GM21367 (cell line): ENCODE data around the gene ZNF316.
A peak's percentile ranks its signal among the peaks of the same experiment; 100 is the strongest.
"Not testable (repeated sequence)": the region's sequence is repeated elsewhere in the genome, so short reads cannot be mapped to it uniquely, and the experiment has no call there.

Experiments used
- ATAC-seq: cut with Tn5 transposase; IDR thresholded peaks from one replicate; pipeline ENCODE4 v1.9.1; 2021; ENCODE audit not compliant: unreplicated experiment

Gene ZNF316

DNA sequence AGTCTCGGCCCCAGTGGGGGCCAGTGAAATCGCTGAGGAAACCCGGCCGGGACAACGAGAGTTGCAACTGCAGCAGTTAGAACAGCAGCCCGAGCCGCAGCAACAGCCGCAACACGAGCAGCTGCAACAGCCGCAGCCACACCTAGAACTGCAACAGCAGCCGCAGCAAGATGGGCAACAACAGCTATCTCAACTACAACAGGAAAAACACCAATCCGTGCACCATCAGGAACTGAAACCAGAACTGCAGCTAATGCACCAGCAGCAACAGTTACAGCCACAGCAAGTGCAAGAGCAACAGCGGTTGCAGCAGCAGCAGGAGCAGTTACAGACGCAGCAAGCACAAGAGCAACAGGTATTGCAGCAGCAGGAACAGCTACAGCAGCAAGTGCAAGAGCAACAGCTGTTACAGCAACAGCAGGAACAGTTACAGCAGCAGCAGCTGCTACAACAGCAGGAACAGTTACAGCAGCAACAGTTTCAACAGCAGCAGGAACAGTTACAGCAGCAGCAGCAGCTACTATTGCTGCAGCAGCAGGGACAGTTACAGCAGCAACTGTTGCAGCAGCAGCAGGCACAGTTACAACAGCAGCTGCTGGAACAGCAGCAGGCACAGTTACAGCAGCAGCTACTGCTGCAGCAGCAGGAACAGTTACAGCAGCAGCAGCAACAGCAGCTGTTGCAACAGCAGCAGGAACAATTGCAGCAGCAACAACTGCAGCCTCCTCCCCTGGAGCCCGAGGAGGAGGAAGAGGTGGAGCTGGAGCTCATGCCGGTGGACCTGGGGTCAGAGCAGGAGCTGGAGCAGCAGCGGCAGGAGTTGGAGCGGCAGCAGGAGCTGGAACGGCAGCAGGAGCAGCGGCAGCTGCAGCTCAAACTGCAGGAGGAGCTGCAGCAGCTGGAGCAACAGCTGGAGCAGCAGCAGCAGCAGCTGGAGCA, 15.7 kb upstream of the ZNF316 start:
- ATAC-seq: no peak

DNA sequence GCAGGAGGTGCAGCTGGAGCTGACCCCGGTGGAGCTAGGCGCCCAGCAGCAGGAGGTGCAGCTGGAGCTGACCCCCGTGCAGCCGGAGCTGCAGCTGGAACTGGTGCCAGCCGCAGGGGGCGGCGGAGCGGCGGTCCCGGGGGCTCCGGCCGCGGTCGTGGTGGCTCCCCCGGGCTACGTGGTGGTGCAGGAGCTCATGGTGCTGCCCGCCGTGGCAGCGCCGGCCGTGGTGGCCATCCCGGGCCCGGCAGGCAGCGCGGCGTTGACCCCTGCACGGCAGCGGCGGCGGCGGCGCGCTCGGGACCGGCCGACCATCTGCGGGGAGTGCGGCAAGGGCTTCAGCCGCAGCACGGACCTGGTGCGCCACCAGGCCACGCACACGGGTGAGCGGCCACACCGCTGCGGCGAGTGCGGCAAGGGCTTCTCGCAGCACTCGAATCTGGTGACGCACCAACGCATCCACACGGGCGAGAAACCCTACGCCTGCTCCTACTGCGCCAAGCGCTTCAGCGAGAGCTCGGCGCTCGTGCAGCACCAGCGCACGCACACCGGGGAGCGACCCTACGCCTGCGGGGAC, 14.9 kb upstream of the ZNF316 start:
- no peak for ATAC-seq

DNA sequence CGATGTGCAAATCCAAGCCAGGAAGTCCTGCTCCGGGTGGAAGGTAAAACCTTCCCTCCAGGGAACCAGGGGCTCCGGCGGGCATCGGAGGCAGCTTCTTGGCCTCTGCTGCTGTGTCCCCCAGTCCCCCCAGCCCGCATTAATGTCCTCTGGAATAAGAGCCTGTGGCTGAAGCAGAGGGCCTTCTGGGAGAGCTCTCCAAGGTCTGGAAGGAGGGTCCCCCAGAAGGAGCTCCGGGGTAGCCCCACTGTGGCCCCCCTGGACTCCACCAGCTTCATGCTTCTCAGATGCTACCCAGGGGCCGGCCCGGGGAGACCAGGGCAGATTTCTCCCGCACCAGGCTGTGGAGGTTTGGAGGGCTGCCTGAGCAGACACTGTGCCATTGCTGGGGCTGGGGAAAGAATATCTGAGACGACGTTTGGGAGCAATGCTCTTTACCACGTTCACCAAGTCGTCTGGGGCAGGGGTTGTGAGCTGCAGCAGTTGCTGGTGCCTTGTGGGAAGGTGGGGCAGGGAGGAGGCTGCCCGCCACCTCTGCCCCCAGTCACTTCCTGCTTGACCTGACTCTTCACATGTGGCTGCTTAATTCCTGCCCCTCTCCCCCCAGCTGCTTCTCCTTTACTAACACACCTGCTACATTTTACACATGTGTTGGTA, 13.4 kb upstream of the ZNF316 start:
- ATAC-seq: no peak

DNA sequence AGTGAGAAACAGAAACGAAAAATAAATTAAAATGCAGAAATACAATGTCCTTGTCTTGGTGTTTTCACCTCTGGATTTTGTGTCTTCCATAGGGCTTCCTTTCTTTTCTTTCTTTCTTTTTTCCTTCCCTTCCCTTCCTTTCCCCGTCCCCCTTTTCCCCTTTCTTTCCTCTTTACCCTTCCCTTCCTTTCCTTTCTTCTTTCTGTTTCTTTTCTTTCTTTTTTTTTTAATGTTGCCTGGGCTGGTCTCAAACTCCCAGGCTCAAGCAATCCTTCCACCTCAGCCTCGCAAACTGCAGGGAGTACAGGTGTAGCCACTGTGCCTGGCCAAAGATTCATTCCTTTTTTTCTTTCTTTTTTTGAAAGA, 12.9 kb upstream of the ZNF316 start:
- no peak for ATAC-seq

DNA sequence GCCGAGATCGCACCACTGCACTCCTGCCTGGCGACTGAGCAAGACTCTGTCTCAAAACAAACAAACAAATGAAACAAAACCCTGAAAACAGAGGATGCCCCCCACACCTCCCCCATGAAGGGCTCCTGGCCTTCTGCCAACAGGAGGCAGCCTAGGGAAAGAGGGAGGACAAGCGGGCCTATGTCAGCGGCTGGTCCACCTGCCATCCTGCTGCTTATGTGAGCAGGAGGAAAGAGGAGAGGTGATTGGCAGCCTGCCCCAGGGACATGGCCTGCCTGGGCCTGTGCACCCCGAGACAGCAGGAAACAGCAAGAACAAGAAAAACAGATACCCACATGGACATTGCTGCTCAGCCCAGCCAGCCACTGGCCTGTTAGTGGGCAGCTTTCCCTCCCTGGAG, 9.1 kb upstream of the ZNF316 start:
- ATAC-seq: no peak

DNA sequence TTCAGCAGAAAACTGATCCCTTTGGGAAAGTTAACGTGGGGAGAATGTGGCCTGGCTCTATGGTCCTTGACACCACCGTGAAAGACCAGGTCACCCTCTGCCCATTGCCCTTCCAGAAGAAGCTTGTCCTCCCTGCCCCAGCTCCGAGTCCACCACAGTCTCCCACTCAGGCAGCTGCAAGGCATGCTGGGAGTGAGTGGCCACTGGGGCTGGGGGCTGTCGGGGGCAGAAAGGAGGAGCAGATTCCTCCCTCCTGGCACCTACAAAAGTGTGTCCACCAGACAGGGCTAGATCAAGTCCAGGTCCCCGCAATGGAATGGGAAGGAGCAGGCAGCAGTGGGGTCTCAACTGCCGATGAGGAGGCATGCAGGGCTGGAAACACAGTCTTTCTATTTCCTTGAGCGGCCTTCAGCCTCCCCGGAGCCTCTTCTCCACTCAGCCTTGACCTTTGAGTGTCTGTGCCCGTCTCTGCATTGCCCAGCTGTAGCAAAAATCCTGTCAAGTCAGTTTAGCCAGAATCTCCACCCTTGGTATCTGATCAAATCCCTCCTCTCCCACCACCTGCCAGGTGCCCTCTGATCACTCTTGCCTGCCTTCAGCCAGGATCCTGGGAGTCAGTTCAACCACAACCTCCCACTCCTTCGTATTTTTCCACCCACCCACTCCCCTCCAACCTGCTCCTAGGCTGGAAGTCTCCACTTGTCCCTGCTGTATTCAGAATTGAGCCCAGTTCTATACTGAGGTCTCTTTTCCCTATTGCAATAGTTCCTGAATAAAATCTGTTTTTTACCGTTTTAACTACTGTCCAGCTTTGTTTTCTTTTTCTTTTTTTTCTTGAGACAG, 6.9 kb upstream of the ZNF316 start:
- ATAC-seq: no peak

DNA sequence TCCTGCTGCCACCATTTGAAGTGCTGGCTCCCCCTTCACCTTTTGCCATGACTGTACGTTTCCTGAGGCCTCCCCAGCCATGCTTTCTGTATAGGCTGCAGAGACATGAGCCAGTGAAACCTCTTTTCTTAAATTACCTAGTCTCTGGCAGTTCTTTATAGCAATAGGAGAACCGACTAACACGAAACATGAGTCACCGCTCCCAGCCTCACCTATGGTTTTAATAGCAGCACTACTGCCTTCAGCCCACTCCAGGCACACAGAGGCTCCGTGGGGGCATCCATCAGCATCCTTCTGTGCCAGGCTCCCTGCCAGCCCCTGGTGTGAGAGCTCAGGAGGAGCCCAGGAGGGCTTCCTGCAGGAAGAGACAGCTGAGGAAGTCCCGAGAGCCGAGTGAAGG, 5.5 kb upstream of the ZNF316 start:
- no peak for ATAC-seq

DNA sequence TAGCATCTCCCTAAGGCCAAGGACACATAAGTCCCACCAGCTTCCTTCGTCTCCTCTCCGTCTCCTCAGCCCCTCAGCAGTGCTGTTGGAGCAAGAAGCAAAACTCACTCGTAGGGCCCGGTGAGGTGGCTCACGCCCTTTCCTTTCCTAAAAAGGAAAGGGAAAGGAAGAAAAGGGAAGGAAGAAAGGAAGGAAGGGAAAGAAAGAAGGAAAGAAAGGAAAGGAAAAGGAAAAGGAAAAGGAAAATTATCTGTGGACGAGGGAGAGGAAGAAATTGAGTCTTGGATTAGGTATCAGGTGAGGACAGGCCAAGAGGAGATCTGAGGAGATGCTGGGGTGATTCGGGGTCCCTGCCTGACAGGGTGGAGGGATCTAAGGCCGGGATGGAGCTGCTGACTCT, 3.1 kb upstream of the ZNF316 start:
- no peak for ATAC-seq

DNA sequence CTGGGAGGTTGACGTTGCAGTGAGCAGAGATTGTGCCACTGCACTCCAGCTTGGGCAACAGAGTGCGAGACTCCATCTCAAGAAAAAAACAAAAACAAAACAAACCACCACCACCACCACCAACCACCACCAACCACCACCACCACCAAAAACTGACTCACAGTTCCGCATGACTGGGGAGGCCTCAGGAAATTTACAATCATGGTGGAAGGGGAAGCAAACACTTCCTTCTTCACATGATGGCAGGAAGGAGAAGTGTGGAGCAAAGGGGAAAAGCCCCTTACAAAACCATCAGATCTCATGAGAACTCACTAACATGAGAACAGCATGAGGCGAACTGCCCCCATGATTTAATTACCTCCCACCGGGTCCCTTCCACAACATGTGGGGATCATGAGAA, 2.1 kb upstream of the ZNF316 start:
- ATAC-seq: not testable (repeated sequence)

DNA sequence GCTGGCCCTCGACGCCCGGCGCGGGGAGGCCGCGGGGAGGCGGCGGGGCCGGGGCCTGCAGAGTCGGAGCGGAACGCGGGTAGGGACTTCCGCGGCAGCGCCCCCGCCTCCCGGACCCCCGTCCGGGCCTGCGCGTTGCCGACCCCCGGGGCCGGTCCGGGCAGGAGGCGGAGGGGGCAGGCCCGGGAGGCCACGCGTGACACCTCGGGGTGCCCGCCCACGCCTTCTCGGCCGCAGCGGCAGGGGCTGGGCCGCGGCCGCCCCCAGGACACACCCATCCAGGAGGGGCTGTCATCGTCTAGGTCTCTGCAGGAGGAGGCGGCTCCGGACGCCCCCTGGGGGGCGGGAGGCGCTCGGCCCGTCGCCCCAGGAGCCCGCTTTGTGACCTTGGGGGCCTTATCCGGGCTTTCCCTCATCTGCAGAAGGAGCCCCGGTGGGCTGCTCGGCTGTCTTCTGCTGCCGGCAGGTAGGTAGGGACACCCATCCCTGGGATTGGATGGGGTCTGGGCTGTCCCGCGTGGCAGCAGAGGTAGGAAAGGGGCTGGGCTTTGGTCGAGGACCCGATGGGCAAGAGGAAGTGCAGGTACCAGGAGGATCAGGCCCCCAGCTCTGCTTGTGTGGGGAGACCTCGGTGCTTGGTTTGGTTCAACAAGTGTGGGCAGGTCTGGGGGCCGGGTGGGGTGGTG, 569 bp downstream of the ZNF316 start:
- ATAC-seq: peak; percentile 77

DNA sequence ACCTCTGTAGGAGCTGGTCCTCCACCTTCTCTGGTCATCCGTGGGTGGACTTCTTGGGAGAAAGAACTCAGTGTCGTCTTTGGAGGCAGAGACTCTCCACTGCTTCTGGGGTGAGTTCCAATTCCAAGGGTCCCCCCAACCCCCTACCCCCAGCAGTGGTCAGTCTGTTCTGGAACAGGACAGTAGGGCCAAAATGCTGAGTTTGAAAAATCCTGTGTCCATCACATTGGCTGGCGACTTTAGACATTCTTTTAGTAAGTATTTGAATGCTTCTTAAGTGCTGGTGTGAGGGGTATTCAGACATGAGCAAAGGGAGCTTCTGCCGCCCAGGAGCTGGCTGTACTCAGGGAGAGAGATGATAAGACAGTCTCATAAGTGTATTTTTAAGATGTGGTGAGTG, 1.9 kb downstream of the ZNF316 start:
- no peak for ATAC-seq

DNA sequence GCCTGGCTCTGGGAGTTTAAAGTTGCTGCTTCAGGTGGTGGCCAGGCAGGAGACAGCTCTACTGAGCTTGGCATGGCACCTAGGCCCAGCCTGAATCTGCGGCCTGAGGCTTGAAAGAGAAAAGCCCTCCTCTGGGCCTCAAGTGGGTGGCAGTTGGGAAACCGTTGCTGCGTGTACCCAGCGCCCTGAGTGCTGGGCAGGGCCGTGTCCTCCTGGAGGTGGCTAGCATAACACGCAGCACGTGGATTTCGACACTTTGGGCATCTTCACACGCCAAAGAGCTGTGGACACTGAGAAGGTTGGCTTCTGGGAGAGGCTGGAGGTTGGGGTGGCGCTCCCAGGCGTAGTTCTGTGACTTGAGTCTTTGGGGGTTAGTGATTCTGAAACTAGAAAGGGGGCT, 2.5 kb downstream of the ZNF316 start:
- ATAC-seq: no peak

DNA sequence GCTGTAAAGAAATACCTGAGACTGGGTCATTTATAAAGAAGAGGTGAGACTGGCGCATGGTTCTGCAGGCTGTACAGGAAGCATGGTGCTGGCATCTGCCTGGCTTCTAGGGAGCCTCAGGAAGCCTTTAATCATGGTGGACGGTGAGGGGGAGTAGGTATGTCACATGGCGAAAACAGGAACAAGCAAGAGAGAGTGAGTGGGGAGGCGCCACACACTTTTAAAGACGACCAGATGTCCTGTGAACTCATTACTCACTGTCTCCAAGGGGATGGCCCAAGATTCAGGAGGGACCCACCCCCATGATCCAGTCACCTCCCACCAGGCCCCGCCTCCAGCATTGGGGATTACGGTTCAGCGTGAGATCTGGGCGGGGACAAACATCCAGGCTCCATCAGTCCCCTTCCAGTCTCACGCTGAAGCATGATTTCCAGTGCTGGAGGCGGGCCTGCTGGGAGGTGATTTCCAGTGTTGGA, 3.2 kb downstream of the ZNF316 start:
- no peak for ATAC-seq

DNA sequence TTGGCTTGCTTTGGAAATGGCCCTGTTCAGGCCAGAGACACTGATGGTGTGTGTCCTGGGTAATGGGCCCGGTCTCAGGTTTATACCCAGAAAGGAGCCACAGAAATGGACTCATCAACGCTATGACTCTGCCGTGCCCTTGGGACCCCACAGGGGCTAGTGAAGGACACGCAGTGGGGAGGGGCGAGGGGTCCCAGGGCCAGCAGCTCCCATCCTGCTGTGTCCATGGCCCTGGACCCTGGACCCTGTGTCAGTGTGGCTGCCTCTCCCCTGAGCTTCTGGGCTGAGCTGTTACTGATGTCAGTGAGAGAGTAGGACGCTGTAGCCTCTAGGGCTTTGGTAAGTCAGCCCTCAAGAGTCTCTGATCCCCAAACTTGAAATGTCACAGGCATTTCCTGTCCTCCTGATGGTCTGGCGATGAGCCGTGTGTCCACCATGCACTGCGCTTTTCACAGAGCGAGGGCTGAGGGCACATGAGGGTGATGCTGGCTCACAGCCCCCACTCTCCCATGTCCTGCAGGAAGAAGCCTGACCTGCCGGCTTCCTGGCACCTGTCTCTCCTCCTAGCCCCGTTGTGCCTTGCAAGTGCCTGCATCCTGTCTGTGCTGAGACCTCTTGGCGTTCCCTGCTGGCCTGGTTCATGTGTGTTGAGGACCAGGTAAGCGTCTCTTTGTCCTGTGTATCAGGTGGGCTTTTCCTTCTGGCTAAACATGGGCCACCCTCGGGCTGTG, 4.4 kb downstream of the ZNF316 start:
- ATAC-seq: no peak

DNA sequence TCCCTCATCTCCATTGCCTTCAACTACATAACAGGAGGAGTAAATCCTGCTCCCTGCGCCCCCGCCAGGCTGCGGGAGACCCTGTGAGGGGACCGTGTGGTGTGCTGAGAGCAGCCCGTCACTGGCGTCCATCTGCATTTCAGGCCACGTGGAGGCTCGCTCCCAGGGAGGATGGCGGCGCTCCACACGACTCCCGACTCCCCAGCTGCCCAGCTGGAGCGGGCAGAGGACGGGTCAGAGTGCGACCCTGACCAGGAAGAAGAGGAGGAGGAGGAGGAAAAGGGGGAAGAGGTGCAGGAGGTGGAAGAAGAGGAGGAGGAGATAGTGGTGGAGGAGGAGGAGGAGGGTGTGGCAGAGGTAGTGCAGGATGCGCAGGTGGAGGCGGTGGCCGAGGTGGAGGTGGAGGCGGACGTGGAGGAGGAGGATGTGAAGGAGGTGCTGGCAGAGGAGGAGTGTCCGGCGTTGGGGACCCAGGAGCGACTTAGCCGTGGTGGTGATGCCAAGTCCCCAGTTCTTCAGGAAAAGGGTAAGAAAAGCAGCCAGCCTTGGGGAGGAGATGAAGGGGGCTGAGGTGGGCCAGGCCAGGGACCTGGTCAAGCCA, 5.2 kb downstream of the ZNF316 start:
- no peak for ATAC-seq

DNA sequence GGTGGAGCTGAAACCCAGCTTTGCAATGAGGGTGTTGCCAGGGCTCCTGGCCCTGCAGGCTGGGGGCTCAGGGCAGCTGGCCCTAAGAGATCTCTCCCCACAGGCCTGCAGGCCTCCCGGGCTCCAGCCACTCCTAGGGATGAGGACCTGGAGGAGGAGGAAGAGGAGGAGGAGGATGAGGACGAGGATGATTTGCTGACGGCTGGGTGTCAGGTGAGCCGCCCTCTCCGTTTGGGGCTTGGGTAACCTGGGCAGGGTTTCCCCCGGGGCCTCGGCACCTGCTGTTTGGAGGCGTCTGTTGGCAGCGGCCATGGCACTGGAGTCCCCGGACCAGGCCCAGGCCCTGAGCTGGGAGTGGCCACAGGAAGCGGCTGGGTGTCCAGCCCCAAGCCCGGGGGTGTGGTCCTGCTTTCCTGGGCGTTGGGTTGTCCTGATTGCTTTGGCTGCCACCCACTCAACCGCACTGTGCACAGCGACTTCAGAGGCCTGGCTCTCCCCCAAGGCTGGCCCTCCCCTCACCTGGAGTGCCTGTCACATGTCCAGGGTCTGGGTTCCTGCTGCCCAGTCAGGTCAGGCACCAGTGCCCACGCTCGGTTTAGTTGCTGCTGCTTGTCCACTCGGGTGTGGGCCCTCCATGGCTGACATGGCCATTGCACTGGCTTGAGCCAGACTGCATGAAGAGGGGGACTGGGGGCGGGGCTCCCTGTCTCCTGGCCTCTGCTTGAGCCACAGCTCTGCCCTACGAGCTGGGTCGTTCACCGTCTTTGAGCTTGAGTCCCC, 5.9 kb downstream of the ZNF316 start:
- no peak for ATAC-seq

DNA sequence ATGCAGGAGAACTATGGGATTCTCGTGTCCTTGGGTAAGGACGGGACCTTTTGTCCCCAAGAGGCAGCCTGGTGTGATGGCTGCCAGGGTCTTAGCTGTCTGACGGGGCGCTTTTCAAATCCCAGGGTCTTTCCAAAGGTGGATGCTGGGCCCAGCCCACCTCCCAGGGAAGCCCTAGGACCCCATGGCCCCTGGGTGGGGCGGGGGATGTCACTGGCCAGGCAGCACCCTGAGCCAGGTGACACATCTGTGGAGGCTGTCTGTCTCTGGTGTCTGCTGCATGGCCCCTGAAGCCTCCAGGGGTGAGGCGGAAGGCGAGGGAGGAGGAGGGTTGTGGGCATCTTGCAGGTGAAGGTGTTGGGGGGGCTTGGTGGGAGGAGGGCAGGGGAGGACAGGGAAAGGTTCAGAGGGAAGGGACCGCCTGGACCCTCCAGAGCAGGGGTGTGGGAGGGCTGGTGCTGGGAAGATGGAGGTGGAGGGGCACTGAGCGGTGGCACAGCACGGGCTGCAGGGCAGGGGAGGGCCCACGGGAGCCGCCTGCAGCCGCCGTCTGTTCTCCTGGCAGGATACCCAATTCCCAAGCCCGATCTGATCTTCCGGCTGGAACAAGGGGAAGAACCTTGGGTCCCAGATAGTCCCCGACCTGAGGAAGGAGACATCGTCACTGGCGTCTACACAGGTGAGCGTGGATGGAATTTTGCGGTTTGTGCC, 7.0 kb downstream of the ZNF316 start:
- ATAC-seq: no peak

DNA sequence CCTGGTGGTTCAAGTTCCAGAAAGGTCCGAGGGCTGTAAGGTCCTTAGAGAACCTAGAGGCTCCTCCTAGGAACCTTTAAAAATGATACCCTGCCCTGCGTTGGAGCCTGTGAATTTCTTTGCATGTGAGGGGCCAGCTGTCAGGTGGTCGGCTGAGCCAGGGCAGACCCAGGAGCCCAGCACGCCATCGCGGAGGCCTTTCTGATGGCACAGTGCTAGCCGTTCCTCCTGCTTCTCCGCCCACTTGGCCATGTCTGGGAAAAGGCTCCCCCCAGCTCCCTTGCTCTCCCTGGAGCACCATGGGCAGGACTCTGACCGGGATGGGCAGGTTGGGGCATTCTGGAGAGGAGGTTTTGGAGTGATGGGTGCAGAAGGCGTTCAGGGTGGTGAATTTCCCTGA, 7.6 kb downstream of the ZNF316 start:
- no peak for ATAC-seq
